Spleen (tissue), 11 donors: Measurements from ENCODE around the gene CSMD2. TPM values are rescaled to one million over a fixed set of nuclear protein-coding genes. Genes with fewer than 3 reads are reported as not detected.

Source experiments
- DNase-seq: peaks from one replicate; pipeline ENCODE4 v3.0.0-alpha.2; 2020
- H3K27ac ChIP-seq, 8 donors: fragments of 200-600 bp; sonication (generic) in 7 of 8; 1 replicate in 4 of 8; 2 replicates in 4 of 8; pipeline versions ENCODE4 v1.5.0 to v1.8.0; 2016 to 2021; ENCODE audit warnings: inconsistent platforms in 4 of 8, mild to moderate bottlenecking in 4 of 8, moderate library complexity in 1 of 8
- H3K27me3 ChIP-seq, 7 donors: fragments of 200-600 bp; sonication (generic) in 6 of 7; replicated peaks in 1 of 7; 1 replicate in 4 of 7; 2 replicates in 3 of 7; pipeline versions ENCODE4 v1.5.0 to v1.8.0; 2016 to 2021; ENCODE audit warnings: inconsistent platforms in 3 of 7, mild to moderate bottlenecking in 1 of 7
- H3K36me3 ChIP-seq, 6 donors: fragments of 200-600 bp; sonication (generic) in 5 of 6; 1 replicate in 4 of 6; 2 replicates in 2 of 6; pipeline versions ENCODE4 v1.5.0 to v1.8.0; 2016 to 2021; ENCODE audit warnings: inconsistent platforms in 2 of 6
- H3K4me1 ChIP-seq, 6 donors: fragments of 200-600 bp; sonication (generic) in 5 of 6; 1 replicate in 3 of 6; 2 replicates in 3 of 6; pipeline versions ENCODE4 v1.5.0 to v1.8.0; 2016 to 2021; ENCODE audit warnings: inconsistent platforms in 3 of 6
- H3K4me3 ChIP-seq, 8 donors: fragments of 200-600 bp; sonication (generic) in 7 of 8; 1 replicate in 4 of 8; 2 replicates in 4 of 8; pipeline versions ENCODE4 v1.5.0 to v1.8.0; 2016 to 2021; ENCODE audit warnings: inconsistent platforms in 4 of 8, mild to moderate bottlenecking in 4 of 8, moderate library complexity in 2 of 8
- H3K9me3 ChIP-seq, 8 donors: fragments of 200-600 bp; sonication (generic) in 7 of 8; 1 replicate in 4 of 8; 2 replicates in 4 of 8; pipeline versions ENCODE4 v1.5.0 to v1.8.0; 2016 to 2021; ENCODE audit warnings: inconsistent platforms in 4 of 8
- POLR2A ChIP-seq, 3 donors: fragments of 450-650 bp; IDR thresholded peaks; one replicate each; pipeline ENCODE4 v1.5.1; 2017; ENCODE audit warnings: antibody characterized with exemption in 3 of 3, mild to moderate bottlenecking in 1 of 3
- POLR2AphosphoS5 ChIP-seq, 3 donors: sonication (generic); formaldehyde crosslinking; IDR thresholded peaks; one replicate each; pipeline ENCODE4 v1.5.1; 2017; ENCODE audit warnings: antibody characterized with exemption in 3 of 3
- WGBS, 5 donors: extraction: QIAGEN DNeasy Blood & Tissue Kit in 3 of 5; methylation state at CpG; one replicate each; pipeline versions ENCODE4 v1.1.5 to v1.1.7; 2013 to 2018; 5-methylcytosine and 5-hydroxymethylcytosine counted together
- intact Hi-C: fragments of 100-400 bp; cut with DNase I; formaldehyde crosslinking; loops from one replicate; pipeline ENCODE4 v1.15.0; 2023; ENCODE audit warnings: low total_unique reads
- polyA plus RNA-seq, 3 donors: library from polyadenylated mRNA; stranded (reverse); fragments of 200-250 nt; gene quantifications; one replicate each; pipeline ENCODE4 v1.2.1, GENCODE V29; 2013
- total RNA-seq, 7 donors: library from RNA; depleted of rRNA in 3 of 7; stranded (reverse); fragments of >200 nt in 3 of 7; fragmentation: NEBNext Ultra II Directional in 4 of 7; extraction: Animal tissue kit (Norgen Biotek cat#: 25700) in 4 of 7; gene quantifications; one replicate each; pipeline versions ENCODE4 v1.1.0 to v1.2.1, GENCODE V29; 2016 to 2021
- TF ChIP-seq, protein P1 (sequence below), 11 experiments: fragments of 200-600 bp in 7 of 11; fragments of 450-650 bp in 4 of 11; sonication (generic) in 4 of 11; IDR thresholded peaks in 8 of 11; conservative IDR thresholded peaks in 3 of 11; 1 replicate in 7 of 11; 2 replicates in 4 of 11; pipeline versions ENCODE4 v1.4.0 to v1.8.0; 2016 to 2021; ENCODE audit warnings: antibody characterized with exemption in 11 of 11, inconsistent platforms in 4 of 11, mild to moderate bottlenecking in 1 of 11
- donor health status: healthy with polysubstance abuse.
- donor health status: DM: no; HTN: no; CAD: no; lungs with moderate emphysema.
- donor health status: DM: no; HTN: no; CAD: no.
- donor health status: Bipolar disorder and iron deficiency.
- donor health status: healthy.
- donor health status: DM: no; HTN: no; CAD: no.
- donor health status: DM: yes; HTN: yes; CAD: no.

The CSMD2 gene
- total and polyA plus RNA-seq, 10 donors: 0.12 to 2.7 (median 0.96) TPM

GRCh38 chr1:33875862-33876261 is 289.2 kb downstream of the CSMD2 start:
- H3K27ac ChIP-seq: no peak overlapping the region
- H3K4me1 ChIP-seq: no peaks in the 10 kb centered on the region
- no peaks in the 10 kb centered on the region for H3K36me3 ChIP-seq
- peaks cover 0 to 8% (median 0%) of the 10 kb centered on the region in 7 donors for H3K27me3 ChIP-seq
- no peaks in the 10 kb centered on the region for H3K9me3 ChIP-seq
- intact Hi-C loops: no loop called here
- TF ChIP-seq, protein P1, sequence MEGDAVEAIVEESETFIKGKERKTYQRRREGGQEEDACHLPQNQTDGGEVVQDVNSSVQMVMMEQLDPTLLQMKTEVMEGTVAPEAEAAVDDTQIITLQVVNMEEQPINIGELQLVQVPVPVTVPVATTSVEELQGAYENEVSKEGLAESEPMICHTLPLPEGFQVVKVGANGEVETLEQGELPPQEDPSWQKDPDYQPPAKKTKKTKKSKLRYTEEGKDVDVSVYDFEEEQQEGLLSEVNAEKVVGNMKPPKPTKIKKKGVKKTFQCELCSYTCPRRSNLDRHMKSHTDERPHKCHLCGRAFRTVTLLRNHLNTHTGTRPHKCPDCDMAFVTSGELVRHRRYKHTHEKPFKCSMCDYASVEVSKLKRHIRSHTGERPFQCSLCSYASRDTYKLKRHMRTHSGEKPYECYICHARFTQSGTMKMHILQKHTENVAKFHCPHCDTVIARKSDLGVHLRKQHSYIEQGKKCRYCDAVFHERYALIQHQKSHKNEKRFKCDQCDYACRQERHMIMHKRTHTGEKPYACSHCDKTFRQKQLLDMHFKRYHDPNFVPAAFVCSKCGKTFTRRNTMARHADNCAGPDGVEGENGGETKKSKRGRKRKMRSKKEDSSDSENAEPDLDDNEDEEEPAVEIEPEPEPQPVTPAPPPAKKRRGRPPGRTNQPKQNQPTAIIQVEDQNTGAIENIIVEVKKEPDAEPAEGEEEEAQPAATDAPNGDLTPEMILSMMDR (IDR thresholded peaks at IDR 0.05 in 8 of 11, conservative IDR thresholded peaks at IDR 0.05 in 3 of 11): no peak
- TF ChIP-seq POLR2A (IDR thresholded peaks at IDR 0.05) (no peak), POLR2AphosphoS5 (IDR thresholded peaks at IDR 0.05) (no peak)
- no peak for DNase-seq
- H3K4me3 ChIP-seq: no peak overlapping the region
- 72 to 78% (median 73%) methylated on average over 3 of the region's 3 CpGs for WGBS, 5 donors

DNA sequence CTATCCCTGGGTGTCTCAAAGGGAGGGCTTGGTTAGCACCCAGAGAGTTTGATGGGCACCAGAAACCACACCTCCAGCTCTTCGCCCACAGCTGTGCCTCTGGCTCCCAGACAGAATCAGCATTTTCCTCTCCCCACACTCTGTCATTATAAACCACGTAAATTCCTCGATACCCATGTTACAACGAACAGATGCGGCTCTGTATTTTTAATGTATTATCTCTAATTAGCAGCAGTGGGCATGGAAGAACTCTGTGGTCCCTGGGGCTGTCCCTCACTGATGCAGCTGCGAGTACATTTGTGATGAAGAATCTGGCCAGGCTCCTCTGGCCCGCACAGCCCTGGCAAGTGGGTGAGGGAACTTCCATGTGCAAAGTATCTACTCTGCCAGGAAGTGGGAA is 290.4 kb downstream of the CSMD2 start:
- 82 to 88% (median 84%) methylated on average over 7 of the region's 7 CpGs for WGBS, 5 donors
- intact Hi-C loops: no loop called here
- Histone ChIP-seq H3K4me3 (no peak overlapping the region), H3K36me3 (no peaks in the 10 kb centered on the region), H3K27me3 (peaks cover 0 to 4% (median 0%) of the 10 kb centered on the region in 7 donors), H3K4me1 (no peaks in the 10 kb centered on the region), H3K9me3 (no peaks in the 10 kb centered on the region), H3K27ac (no peak overlapping the region)
- no peak for DNase-seq
- TF ChIP-seq POLR2AphosphoS5 (IDR thresholded peaks at IDR 0.05): no peak
- TF ChIP-seq, protein P1 (IDR thresholded peaks at IDR 0.05 in 8 of 11, conservative IDR thresholded peaks at IDR 0.05 in 3 of 11): no peak
- no peak for TF ChIP-seq POLR2A (IDR thresholded peaks at IDR 0.05)

DNA sequence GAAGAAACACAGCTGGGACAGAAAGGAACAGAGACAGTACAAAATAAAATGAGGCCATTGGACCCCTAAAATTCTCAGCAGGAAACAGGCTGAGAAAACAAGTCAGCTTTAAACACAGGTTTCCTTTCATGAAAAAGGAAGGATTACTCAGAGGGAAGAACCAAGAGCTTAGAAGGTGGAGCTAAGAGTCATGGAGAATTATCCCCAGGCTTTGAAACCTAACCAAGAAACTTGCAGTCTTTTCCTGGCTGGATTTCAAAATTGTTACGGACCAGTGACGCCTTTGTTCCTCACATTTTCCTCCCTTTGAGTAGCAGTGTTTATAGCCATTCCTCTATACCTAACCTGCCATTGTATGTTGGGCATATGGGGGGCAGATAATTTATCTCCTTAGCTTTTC is 292.3 kb downstream of the CSMD2 start:
- DNase-seq: no peak
- TF ChIP-seq POLR2A (IDR thresholded peaks at IDR 0.05): no peak
- no peak for TF ChIP-seq POLR2AphosphoS5 (IDR thresholded peaks at IDR 0.05)
- TF ChIP-seq, protein P1 (IDR thresholded peaks at IDR 0.05 in 8 of 11, conservative IDR thresholded peaks at IDR 0.05 in 3 of 11): no peak
- 76 to 88% (median 81%) methylated on average over 2 of the region's 2 CpGs for WGBS, 5 donors
- Histone ChIP-seq H3K27me3 (peaks cover 0 to 4% (median 0%) of the 10 kb centered on the region in 7 donors), H3K4me1 (no peaks in the 10 kb centered on the region), H3K27ac (no peak overlapping the region), H3K36me3 (no peaks in the 10 kb centered on the region), H3K4me3 (no peak overlapping the region), H3K9me3 (no peaks in the 10 kb centered on the region)
- intact Hi-C loops: no loop called here

DNA sequence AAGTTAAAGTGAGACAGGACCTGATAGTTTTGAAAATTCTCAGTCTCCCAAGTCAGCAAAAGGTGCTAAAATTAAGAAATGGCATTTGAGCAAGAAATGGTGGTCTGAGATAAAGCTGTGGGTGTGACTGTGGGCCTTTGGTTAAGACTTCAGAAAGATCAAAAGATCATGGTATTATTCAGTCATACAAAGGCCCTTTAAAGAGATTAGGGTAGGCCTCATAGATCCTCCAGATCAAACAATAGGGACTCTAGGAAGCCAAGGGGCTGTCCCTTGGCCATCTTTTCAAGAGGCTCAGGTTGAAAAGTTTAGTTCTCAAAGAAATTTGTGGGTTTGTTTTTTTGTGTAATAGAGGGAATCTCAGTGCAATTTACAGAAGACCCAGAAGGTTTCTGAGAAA is 292.8 kb downstream of the CSMD2 start:
- no peak overlapping the region for H3K27ac ChIP-seq
- no peak for DNase-seq
- TF ChIP-seq POLR2AphosphoS5 (IDR thresholded peaks at IDR 0.05) (no peak), POLR2A (IDR thresholded peaks at IDR 0.05) (no peak)
- TF ChIP-seq, protein P1 (IDR thresholded peaks at IDR 0.05 in 8 of 11, conservative IDR thresholded peaks at IDR 0.05 in 3 of 11): no peak
- no peak overlapping the region for H3K4me3 ChIP-seq
- intact Hi-C loops: no loop called here
- peaks cover 0 to 4% (median 0%) of the 10 kb centered on the region in 7 donors for H3K27me3 ChIP-seq
- no peaks in the 10 kb centered on the region for H3K36me3 ChIP-seq
- H3K9me3 ChIP-seq: peaks cover 0 to 1% (median 0%) of the 10 kb centered on the region in 8 donors
- H3K4me1 ChIP-seq: no peaks in the 10 kb centered on the region
